Muscle layer of duodenum (tissue), 2 donors: ENCODE data around the gene PLXNC1.

Source experiments
- H3K27ac ChIP-seq: one replicate; pipeline ENCODE4 v1.7.0; 2013; ENCODE audit warnings: mild to moderate bottlenecking, low read length
- H3K27me3 ChIP-seq: one replicate; pipeline ENCODE4 v1.7.0; 2013; ENCODE audit warnings: low read depth, mild to moderate bottlenecking, control low read depth, low read length
- H3K36me3 ChIP-seq, 2 donors: one replicate each; pipeline ENCODE4 v1.7.0; 2013; ENCODE audit warnings: low read length in 2 of 2, control low read depth in 1 of 2, mild to moderate bottlenecking in 1 of 2; ENCODE audit not compliant: insufficient read depth in 2 of 2, control insufficient read depth in 1 of 2
- H3K4me1 ChIP-seq, 2 donors: one replicate each; pipeline ENCODE4 v1.7.0; 2013; ENCODE audit warnings: low read length in 2 of 2, mild to moderate bottlenecking in 2 of 2, control low read depth in 1 of 2, moderate library complexity in 1 of 2; ENCODE audit not compliant: insufficient read depth in 2 of 2, control insufficient read depth in 1 of 2
- H3K4me3 ChIP-seq, 2 donors: one replicate each; pipeline ENCODE4 v1.7.0; 2013; ENCODE audit warnings: low read length in 2 of 2, low read depth in 1 of 2, mild to moderate bottlenecking in 1 of 2
- H3K9me3 ChIP-seq, 2 donors: one replicate each; pipeline ENCODE4 v1.7.0; 2013; ENCODE audit warnings: low read length in 2 of 2, control low read depth in 1 of 2, mild to moderate bottlenecking in 1 of 2; ENCODE audit not compliant: control insufficient read depth in 1 of 2
- donor health status: healthy.

Gene PLXNC1

DNA sequence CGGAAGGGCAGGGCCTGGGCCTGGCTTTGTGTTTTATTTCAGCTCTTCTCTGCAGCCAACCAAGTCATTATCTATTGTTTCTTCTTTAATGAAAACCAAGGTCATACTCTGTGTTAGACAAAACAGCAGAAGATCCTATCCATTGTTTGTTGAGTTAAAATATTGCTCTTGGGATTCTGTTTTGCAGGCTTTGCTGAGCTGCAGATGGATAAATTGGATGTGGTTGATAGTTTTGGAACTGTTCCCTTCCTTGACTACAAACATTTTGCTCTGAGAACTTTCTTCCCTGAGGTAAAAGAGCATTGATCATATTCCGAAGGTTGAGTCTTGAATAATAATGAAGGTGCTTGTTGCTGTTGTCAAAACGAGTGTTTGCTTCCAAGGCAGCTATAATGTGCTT lies 106.6 kb downstream of the PLXNC1 start:
- Histone ChIP-seq H3K9me3 (no peaks in the 10 kb centered on the region), H3K36me3 (no peaks in the 10 kb centered on the region), H3K27me3 (no peaks in the 10 kb centered on the region), H3K27ac (no peak overlapping the region), H3K4me1 (no peaks in the 10 kb centered on the region), H3K4me3 (no peak overlapping the region)

DNA sequence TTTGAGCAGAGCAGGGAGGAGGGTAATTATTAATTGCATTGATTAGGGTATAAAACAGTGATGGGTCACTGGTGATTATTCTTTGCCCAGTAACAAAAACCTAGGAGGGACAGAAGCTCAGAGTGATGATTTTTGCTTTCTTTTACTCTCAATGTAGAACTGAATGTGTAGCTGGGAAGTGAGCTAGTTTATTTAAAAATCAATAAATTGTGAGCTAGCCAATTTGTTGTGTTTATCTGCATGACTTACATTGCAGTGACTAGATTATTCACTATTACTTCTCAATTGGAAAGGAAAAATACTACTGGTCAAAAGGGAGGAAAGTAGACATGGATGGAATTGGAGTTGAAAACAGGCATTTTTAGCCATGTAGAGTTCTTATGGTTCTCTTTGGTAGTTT lies 107.1 kb downstream of the PLXNC1 start:
- H3K4me3 ChIP-seq: no peak overlapping the region
- no peaks in the 10 kb centered on the region for H3K27me3 ChIP-seq
- H3K4me1 ChIP-seq: no peaks in the 10 kb centered on the region
- no peaks in the 10 kb centered on the region for H3K36me3 ChIP-seq
- no peaks in the 10 kb centered on the region for H3K9me3 ChIP-seq
- no peak overlapping the region for H3K27ac ChIP-seq

DNA sequence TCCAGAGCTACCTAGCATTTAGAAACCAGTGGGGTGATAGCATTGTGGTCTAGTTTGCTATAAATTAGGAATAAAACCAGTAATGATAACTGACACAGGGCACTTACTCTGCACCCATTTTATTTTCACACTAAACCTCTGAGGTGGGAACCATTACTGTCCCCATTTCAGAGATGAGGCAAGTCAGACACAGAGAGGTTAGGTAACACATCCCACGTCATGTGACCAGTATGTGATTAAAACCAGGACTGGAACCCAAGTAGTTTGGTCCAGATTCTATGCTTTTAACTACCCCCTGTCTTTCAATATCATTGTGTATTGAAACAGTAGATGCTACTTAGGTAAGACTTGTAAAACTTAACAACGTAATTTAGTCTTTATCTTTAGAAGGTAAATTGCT lies 110.2 kb downstream of the PLXNC1 start:
- H3K4me3 ChIP-seq: no peak overlapping the region
- H3K9me3 ChIP-seq: no peaks in the 10 kb centered on the region
- H3K27me3 ChIP-seq: no peaks in the 10 kb centered on the region
- no peak overlapping the region for H3K27ac ChIP-seq
- H3K36me3 ChIP-seq: no peaks in the 10 kb centered on the region
- peaks cover 5 to 22% of the 10 kb centered on the region in 2 donors for H3K4me1 ChIP-seq

DNA sequence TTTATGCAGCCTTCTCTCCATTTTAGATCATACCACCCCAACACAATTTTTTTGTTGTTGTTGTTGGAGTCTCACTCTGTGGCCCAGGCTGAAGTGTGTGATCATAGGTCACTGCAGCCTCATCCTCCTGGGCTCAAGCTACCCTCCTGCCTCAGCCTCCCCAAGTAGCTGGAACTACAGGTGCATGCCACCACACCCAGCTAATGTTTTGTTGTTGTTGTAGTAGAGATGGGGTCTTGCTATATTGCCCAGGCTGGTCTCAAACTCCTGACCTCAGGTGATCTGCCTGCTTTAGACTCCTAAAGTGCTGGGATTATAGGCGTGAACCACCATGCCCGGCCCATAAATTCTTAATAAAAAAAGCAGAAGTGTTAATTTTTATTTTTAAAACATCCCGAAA lies 111.6 kb downstream of the PLXNC1 start:
- H3K36me3 ChIP-seq: no peaks in the 10 kb centered on the region
- H3K4me1 ChIP-seq: peaks cover 5 to 26% of the 10 kb centered on the region in 2 donors
- no peak overlapping the region for H3K27ac ChIP-seq
- no peak overlapping the region for H3K4me3 ChIP-seq
- no peaks in the 10 kb centered on the region for H3K9me3 ChIP-seq
- H3K27me3 ChIP-seq: no peaks in the 10 kb centered on the region

DNA sequence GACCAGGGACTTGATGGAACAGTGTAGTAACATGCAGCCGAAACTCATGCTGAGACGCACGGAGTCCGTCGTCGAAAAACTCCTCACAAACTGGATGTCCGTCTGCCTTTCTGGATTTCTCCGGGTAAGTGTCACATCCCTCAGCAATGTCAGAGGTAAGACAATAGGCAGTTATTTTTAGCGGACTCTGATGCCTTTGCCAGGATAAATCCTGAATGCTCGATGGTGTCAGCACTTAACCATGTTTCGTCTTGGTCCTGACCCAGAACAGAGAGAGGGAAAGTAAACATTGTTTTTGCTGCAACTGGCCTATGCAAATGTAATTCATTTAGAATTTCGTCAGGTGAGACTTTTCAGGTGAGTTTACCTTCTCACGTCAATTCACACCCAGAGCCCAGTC lies 112.3 kb downstream of the PLXNC1 start:
- Histone ChIP-seq H3K36me3 (no peaks in the 10 kb centered on the region), H3K4me1 (peaks cover 5 to 26% of the 10 kb centered on the region in 2 donors), H3K4me3 (no peak overlapping the region), H3K9me3 (no peaks in the 10 kb centered on the region), H3K27ac (no peak overlapping the region), H3K27me3 (no peaks in the 10 kb centered on the region)

DNA sequence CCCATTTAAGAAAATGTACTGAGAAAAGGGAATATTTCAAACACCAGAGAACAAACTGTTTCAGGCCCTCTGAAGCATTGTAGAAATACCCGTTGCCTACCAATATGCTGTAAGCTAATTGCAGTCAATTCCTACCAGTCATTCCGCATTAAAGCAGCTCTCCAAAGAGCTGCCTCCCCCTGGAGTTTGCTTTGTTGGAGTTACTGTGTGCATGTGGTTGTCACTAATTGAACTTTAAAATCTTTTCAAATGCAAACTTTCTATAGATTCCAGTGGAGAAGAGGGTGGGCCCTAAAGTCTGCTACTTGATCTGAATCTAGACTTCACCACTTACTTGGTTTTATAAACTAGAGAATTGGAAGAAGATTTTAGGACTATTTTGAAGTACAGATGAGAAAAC lies 112.7 kb downstream of the PLXNC1 start:
- H3K4me3 ChIP-seq: no peak overlapping the region
- H3K9me3 ChIP-seq: no peaks in the 10 kb centered on the region
- H3K4me1 ChIP-seq: peaks cover 5 to 26% of the 10 kb centered on the region in 2 donors
- no peaks in the 10 kb centered on the region for H3K36me3 ChIP-seq
- no peak overlapping the region for H3K27ac ChIP-seq
- H3K27me3 ChIP-seq: no peaks in the 10 kb centered on the region

DNA sequence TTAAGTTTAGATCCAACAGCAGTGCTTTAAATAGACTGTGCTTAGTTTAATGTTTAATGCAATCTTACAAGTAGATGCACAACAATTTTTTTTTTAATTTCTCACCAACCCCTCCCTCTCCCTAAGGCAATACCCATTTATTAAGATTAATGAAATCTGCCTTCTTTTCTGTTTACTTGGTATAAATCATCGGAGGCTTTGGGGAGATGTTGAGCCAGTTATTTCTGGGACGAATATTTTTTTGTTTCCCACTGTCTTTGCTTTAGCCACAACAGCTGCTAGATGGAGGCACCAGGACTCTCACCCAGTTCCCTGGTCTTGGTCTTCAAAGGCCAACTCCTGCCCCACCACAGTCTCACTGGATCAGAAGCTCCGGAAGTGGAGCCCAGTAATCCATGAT lies 113.4 kb downstream of the PLXNC1 start:
- H3K9me3 ChIP-seq: no peaks in the 10 kb centered on the region
- no peaks in the 10 kb centered on the region for H3K27me3 ChIP-seq
- H3K36me3 ChIP-seq: no peaks in the 10 kb centered on the region
- peaks cover 5 to 26% of the 10 kb centered on the region in 2 donors for H3K4me1 ChIP-seq
- peak overlapping the region; percentile 56 to 82 for H3K4me3 ChIP-seq
- peak overlapping the region; percentile 92 for H3K27ac ChIP-seq

DNA sequence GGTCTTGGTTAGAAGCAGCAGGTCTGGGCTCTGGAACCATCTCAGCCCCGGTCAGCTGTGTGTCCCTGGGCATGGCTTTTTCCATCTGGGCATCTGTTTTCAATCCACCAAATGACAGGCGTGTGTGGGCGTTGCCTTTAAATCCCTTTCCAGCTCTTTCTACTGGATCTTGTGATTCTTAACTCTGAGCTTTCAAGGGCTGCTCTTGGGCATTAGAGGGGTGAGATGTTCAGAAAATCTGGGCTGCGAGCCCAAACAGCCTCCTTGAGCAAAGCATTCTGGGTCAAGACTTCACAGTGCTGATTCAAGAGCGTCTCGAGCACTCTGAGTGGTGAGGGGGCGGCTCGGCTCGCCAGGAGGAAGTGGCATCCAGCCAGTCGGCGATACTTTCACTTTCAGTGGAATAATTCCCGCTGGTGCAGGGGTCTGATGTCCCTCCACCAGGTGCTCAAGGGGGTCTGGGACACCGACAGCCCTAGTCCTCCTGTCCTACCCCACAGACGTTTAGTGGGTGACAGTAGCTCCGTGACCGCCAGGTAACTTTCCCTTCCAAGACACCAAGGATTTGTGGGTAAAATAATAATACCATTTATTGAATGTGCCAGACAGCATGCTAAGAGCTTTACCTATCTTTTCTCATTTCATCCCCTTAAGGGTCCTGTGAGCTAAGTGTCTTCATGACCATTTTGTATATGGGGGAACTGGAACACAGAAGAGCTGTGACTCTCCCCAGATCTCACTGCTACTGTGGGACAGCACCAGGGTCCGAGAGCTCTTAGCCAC lies 114.0 kb downstream of the PLXNC1 start:
- H3K27ac ChIP-seq: peak overlapping the region; percentile 92
- peak overlapping the region; percentile 56 to 82 for H3K4me3 ChIP-seq
- H3K36me3 ChIP-seq: no peaks in the 10 kb centered on the region
- H3K4me1 ChIP-seq: peaks cover 5 to 26% of the 10 kb centered on the region in 2 donors
- no peaks in the 10 kb centered on the region for H3K27me3 ChIP-seq
- H3K9me3 ChIP-seq: no peaks in the 10 kb centered on the region

DNA sequence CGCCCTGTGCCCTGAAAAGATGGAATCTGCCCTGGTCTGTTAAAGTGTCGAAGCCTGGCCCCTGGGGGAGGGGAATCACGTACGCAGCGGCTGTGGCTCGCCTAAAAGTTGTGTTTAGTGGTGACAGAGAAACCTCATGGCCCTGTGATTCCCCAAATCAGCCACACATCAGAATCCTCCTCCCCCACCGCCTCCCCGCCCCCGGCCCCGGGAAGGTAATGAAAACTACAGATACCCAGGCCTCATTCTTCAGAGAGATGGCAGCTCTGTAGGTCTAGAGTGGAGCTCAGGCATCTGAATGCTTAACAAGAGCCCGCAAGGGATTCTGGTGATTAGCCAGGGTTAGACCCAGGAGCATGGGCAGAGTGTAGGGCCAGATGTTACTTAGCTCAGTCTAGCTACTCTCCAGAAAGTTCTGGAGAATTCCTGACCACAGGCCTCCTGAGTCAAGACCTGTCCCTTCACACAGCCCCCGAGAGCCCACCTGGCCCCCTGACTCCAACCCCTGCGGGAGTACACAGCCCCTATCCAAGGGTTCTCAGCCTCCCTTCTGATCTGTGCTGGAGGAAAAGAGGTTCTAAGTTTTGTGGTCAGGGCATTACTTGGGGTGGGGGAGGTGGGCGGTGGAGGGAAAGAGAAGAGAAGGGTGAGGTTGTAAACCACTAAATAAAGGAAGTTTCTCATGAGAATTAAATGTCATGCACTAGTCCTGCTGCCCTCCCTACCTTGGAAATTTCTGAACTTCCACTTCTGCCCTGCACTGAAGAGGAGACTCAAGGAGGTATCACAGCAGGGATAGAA lies 114.8 kb downstream of the PLXNC1 start:
- Histone ChIP-seq H3K4me3 (peak overlapping the region; percentile 56 to 82), H3K9me3 (no peaks in the 10 kb centered on the region), H3K27me3 (no peaks in the 10 kb centered on the region), H3K4me1 (peaks cover 5 to 26% of the 10 kb centered on the region in 2 donors), H3K36me3 (no peaks in the 10 kb centered on the region), H3K27ac (peak overlapping the region; percentile 92)

DNA sequence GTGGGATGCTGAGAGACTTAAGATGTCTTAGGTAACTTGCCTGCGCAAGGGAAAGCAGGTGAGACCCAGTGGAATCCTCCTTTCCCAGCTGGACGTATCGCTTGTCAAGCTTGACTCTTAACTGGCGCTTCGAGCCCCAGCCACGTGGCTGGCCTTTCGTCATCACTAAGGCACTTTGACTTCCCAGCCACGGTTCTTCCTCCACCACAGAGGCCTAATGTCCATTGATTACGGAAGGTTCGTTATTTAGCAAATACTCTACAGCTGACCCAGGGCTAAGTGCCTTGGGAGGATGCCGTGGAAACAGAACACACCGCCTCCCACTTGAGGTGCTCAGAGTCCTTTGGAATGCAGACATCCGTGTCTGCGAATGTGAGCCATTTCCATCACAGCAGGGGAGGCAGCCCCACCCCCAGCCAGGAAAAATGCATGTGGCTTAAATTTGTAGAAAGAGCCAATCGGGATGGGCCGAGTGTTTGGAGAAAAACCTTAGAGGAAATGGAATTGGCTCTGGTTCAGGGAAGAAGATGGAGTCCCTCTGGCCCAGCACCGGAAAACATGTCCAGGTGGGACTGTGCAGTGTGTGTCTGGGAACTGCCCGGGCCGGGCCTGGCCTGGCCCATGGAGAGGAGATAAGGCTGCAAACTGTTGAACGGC lies 115.7 kb downstream of the PLXNC1 start:
- Histone ChIP-seq H3K27me3 (no peaks in the 10 kb centered on the region), H3K36me3 (no peaks in the 10 kb centered on the region), H3K4me3 (no peak overlapping the region), H3K4me1 (peaks cover 5 to 26% of the 10 kb centered on the region in 2 donors), H3K27ac (no peak overlapping the region), H3K9me3 (no peaks in the 10 kb centered on the region)

DNA sequence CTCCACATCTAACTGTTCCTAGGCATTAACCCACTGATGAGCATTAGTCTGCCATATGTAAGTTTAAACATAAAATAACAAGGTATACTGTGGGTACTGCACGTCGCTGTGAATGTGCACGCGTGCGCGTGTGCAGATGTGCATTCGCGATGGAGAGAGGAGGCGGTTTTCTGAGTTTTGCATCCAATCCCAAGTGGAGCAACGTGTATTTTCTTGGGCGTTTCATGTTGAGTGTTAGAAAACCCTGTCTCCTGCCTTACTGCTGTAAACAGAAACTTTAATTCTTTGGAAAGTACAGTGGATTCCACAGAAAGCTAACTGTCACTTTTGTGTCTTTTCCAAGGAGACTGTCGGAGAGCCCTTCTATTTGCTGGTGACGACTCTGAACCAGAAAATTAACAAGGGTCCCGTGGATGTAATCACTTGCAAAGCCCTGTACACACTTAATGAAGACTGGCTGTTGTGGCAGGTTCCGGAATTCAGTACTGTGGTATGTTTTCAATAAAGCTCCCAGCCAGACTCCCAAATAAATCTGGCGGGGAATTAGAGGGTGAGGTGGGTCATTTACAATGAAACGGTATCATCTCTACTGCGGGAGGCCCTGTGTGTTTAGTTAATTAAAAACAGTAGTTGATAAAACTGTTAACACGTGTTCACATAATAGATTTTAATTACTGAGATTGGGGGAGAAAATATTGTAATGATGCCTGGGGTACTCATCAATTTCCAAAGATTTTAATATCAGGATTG lies 116.5 kb downstream of the PLXNC1 start:
- H3K4me1 ChIP-seq: peaks cover 5 to 26% of the 10 kb centered on the region in 2 donors
- H3K9me3 ChIP-seq: no peaks in the 10 kb centered on the region
- no peak overlapping the region for H3K27ac ChIP-seq
- no peak overlapping the region for H3K4me3 ChIP-seq
- no peaks in the 10 kb centered on the region for H3K27me3 ChIP-seq
- H3K36me3 ChIP-seq: no peaks in the 10 kb centered on the region
